Mesothelial cell of epicardium (in vitro differentiated cells): ENCODE data around the gene CDKN2AIP. TPM values are rescaled to one million over a fixed set of nuclear protein-coding genes. Genes with fewer than 3 reads are reported as not detected.

Source experiments
- DNase-seq, 2 experiments: peaks; one replicate each; pipeline ENCODE4 v3.0.0; 2021; ENCODE audit warnings: low spot score in 2 of 2; ENCODE audit not compliant: unreplicated experiment in 2 of 2
- H3K27ac Mint-ChIP-seq: 2 replicates; pipeline ENCODE4 v1.8.0; 2021; ENCODE audit warnings: mixed read lengths
- H3K27me3 Mint-ChIP-seq: 2 replicates; pipeline ENCODE4 v1.8.0; 2021; ENCODE audit warnings: low read depth, mixed read lengths
- H3K36me3 Mint-ChIP-seq: 2 replicates; pipeline ENCODE4 v1.8.0; 2021; ENCODE audit warnings: mixed read lengths
- H3K4me1 Mint-ChIP-seq: 2 replicates; pipeline ENCODE4 v1.8.0; 2021; ENCODE audit warnings: mixed read lengths
- H3K4me3 Mint-ChIP-seq: 2 replicates; pipeline ENCODE4 v1.8.0; 2021; ENCODE audit warnings: mild to moderate bottlenecking, moderate library complexity, mixed read lengths
- H3K9me3 Mint-ChIP-seq: 2 replicates; pipeline ENCODE4 v1.8.0; 2021; ENCODE audit warnings: mixed read lengths
- total RNA-seq: library from RNA; stranded (reverse); gene quantifications from 3 replicates; pipeline ENCODE4 v1.2.1, GENCODE V29; 2021
- TF ChIP-seq, protein P1 (sequence below): fragments of 200-600 bp; sonication (generic); IDR thresholded peaks from one replicate; pipeline ENCODE4 v1.5.0; 2021; ENCODE audit warnings: antibody characterized with exemption; ENCODE audit not compliant: unreplicated experiment

Gene CDKN2AIP
- total RNA-seq, 1 donor from 2014 or later: 42.3 TPM

GRCh38 chr4:183403961-183404360 lies 40.5 kb upstream of the CDKN2AIP start:
- no peak for DNase-seq
- Mint-ChIP-seq H3K9me3 (no peaks in the 10 kb centered on the region), H3K27ac (no peak overlapping the region), H3K36me3 (no peaks in the 10 kb centered on the region), H3K4me3 (no peak overlapping the region), H3K27me3 (no peaks in the 10 kb centered on the region), H3K4me1 (peaks cover 19% of the 10 kb centered on the region)
- TF ChIP-seq, protein P1, sequence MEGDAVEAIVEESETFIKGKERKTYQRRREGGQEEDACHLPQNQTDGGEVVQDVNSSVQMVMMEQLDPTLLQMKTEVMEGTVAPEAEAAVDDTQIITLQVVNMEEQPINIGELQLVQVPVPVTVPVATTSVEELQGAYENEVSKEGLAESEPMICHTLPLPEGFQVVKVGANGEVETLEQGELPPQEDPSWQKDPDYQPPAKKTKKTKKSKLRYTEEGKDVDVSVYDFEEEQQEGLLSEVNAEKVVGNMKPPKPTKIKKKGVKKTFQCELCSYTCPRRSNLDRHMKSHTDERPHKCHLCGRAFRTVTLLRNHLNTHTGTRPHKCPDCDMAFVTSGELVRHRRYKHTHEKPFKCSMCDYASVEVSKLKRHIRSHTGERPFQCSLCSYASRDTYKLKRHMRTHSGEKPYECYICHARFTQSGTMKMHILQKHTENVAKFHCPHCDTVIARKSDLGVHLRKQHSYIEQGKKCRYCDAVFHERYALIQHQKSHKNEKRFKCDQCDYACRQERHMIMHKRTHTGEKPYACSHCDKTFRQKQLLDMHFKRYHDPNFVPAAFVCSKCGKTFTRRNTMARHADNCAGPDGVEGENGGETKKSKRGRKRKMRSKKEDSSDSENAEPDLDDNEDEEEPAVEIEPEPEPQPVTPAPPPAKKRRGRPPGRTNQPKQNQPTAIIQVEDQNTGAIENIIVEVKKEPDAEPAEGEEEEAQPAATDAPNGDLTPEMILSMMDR: no peak

DNA sequence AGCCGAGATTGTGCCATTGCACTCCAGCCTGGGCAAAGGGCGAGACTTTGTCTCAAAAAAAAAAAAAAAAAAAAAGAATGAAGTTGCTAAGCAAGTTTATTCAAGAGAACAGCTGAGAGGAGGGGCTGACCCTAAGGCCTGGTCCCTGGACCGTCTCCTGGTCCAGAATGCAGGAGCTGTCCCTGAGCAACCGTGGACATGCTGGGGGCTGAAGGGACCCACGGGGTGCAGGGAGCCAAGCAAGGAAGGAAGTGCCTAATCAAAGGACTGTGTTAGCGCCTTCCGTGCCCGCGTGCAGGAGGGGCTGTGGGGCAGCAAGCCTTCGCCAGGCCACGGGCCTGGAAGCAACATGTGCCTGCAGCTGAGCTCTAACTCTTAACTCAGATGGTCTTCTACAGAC lies 39.1 kb upstream of the CDKN2AIP start:
- Mint-ChIP-seq H3K4me3 (no peak overlapping the region), H3K4me1 (peaks cover 33% of the 10 kb centered on the region), H3K27ac (no peak overlapping the region), H3K27me3 (no peaks in the 10 kb centered on the region), H3K36me3 (no peaks in the 10 kb centered on the region), H3K9me3 (no peaks in the 10 kb centered on the region)
- DNase-seq: no peak
- TF ChIP-seq, protein P1: no peak

DNA sequence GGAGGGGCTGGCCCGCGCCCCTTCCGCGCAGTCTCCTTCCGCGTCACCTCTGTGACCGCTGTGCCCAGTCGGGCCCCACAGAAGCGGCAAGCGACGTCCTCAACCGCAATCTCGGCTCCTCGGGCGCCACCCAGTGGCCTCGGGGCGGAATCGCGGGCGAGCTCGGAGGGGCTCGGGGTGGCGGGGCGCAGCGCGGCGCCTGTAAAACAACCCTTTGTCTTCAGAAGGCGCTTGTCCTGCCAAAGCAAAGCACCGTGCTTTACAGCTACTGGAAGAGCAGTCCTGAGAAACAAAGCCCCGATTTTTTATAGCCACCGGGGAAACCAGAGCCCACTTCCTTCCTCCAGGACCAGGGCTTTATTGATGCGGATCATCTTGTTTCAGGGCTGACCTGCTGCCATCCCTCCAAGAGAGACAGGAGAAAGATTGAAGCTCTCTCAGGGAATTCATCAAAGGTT lies 37.3 kb upstream of the CDKN2AIP start:
- H3K27ac Mint-ChIP-seq: peak overlapping the region; percentile 99
- TF ChIP-seq, protein P1: peak; percentile 93
- H3K4me3 Mint-ChIP-seq: peak overlapping the region; percentile 72
- H3K36me3 Mint-ChIP-seq: no peaks in the 10 kb centered on the region
- H3K9me3 Mint-ChIP-seq: no peaks in the 10 kb centered on the region
- no peaks in the 10 kb centered on the region for H3K27me3 Mint-ChIP-seq
- H3K4me1 Mint-ChIP-seq: peaks cover 39% of the 10 kb centered on the region
- peak; percentile 78 to 97 for DNase-seq

- Mint-ChIP-seq H3K9me3 (no peaks in the 10 kb centered on the region), H3K4me1 (peaks cover 37% of the 10 kb centered on the region), H3K27ac (peak overlapping the region; percentile 99), H3K27me3 (no peaks in the 10 kb centered on the region), H3K36me3 (no peaks in the 10 kb centered on the region), H3K4me3 (peak overlapping the region; percentile 72)
- TF ChIP-seq, protein P1: no peak
- no peak for DNase-seq
Measured at GRCh38 chr4:183407635-183408464, 36.6 kb upstream of the CDKN2AIP start.

GRCh38 chr4:183408796-183409195 lies 35.6 kb upstream of the CDKN2AIP start:
- Mint-ChIP-seq H3K4me1 (peaks cover 35% of the 10 kb centered on the region), H3K4me3 (peak overlapping the region; percentile 72), H3K27me3 (no peaks in the 10 kb centered on the region), H3K27ac (peak overlapping the region; percentile 99), H3K9me3 (no peaks in the 10 kb centered on the region), H3K36me3 (no peaks in the 10 kb centered on the region)
- DNase-seq: no peak
- TF ChIP-seq, protein P1: no peak
